Parathyroid adenoma (tissue), 2 donors: ENCODE data around the gene NCF4.

Experiments used
- H2AFZ ChIP-seq: fragments of 300-600 bp; sonication (generic); one replicate; pipeline ENCODE4 v1.7.0; 2017; ENCODE audit warnings: antibody characterized with exemption, mild to moderate bottlenecking
- H3K27ac ChIP-seq: fragments of 300-600 bp; sonication (generic); one replicate; pipeline ENCODE4 v1.7.0; 2017
- H3K27me3 ChIP-seq: fragments of 300-600 bp; sonication (generic); one replicate; pipeline ENCODE4 v1.7.0; 2017; ENCODE audit warnings: low read length; ENCODE audit not compliant: control insufficient read depth, insufficient read depth
- H3K36me3 ChIP-seq: fragments of 300-600 bp; sonication (generic); one replicate; pipeline ENCODE4 v1.7.0; 2017; ENCODE audit warnings: low read length; ENCODE audit not compliant: control insufficient read depth, insufficient read depth
- H3K4me1 ChIP-seq: fragments of 300-600 bp; sonication (generic); one replicate; pipeline ENCODE4 v1.7.0; 2017; ENCODE audit warnings: control low read depth
- H3K4me2 ChIP-seq: fragments of 300-600 bp; sonication (generic); one replicate; pipeline ENCODE4 v1.7.0; 2017; ENCODE audit warnings: low read length
- H3K4me3 ChIP-seq: fragments of 300-600 bp; sonication (generic); one replicate; pipeline ENCODE4 v1.7.0; 2017; ENCODE audit warnings: low read depth, low read length
- H3K79me2 ChIP-seq: fragments of 300-600 bp; sonication (generic); one replicate; pipeline ENCODE4 v1.7.0; 2017; ENCODE audit warnings: control low read depth
- H3K9ac ChIP-seq: fragments of 300-600 bp; sonication (generic); one replicate; pipeline ENCODE4 v1.7.0; 2017; ENCODE audit warnings: mild to moderate bottlenecking
- H3K9me3 ChIP-seq: fragments of 300-600 bp; sonication (generic); one replicate; pipeline ENCODE4 v1.7.0; 2017; ENCODE audit warnings: low read length; ENCODE audit not compliant: control insufficient read depth
- CTCF ChIP-seq: fragments of 300-600 bp; sonication (generic); IDR thresholded peaks from one replicate; pipeline ENCODE4 v1.7.0; 2017; ENCODE audit warnings: antibody characterized with exemption, mild to moderate bottlenecking
- donor health status: primary hyperparathyroidism.

Gene NCF4

DNA sequence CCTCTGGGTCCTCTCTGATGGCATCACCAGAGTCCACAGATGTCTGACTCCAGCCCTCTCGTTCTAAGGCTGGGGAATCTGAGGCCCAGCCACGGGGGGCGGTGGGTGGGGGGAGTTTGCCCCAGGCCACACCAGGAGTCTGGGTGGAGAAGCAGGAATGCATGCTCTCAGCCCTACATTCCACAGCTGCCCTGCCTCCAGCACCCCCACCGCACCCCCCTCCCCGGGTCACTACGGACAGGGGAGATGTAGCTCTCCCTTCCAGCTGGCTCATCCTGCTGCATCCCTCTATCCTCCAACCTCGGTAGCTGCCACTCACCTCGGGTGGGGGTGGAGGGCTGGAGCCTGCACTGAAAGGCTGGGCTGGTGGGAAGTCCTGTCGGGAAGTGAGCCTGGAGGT, 41.7 kb upstream of the NCF4 start:
- no peaks in the 10 kb centered on the region for H3K36me3 ChIP-seq
- no peak for TF ChIP-seq CTCF
- no peak overlapping the region for H2AFZ ChIP-seq
- H3K4me3 ChIP-seq = no peak overlapping the region
- H3K4me2 ChIP-seq = no peak overlapping the region
- H3K79me2 ChIP-seq = no peaks in the 10 kb centered on the region
- no peaks in the 10 kb centered on the region for H3K27me3 ChIP-seq
- no peaks in the 10 kb centered on the region for H3K9me3 ChIP-seq
- H3K4me1 ChIP-seq = peaks cover 8% of the 10 kb centered on the region
- no peak overlapping the region for H3K27ac ChIP-seq
- no peak overlapping the region for H3K9ac ChIP-seq

GRCh38 chr22:36822581-36822980, 38.2 kb upstream of the NCF4 start:
- Histone ChIP-seq H3K4me2 (no peak overlapping the region), H3K27ac (no peak overlapping the region), H3K9ac (no peak overlapping the region), H2AFZ (no peak overlapping the region), H3K27me3 (no peaks in the 10 kb centered on the region), H3K36me3 (no peaks in the 10 kb centered on the region), H3K4me1 (no peaks in the 10 kb centered on the region), H3K4me3 (no peak overlapping the region), H3K79me2 (no peaks in the 10 kb centered on the region), H3K9me3 (no peaks in the 10 kb centered on the region)
- TF ChIP-seq CTCF = no peak

GRCh38 chr22:36823186-36823839, 37.5 kb upstream of the NCF4 start:
- H3K27me3 ChIP-seq = no peaks in the 10 kb centered on the region
- no peak overlapping the region for H3K27ac ChIP-seq
- no peak for TF ChIP-seq CTCF
- no peaks in the 10 kb centered on the region for H3K9me3 ChIP-seq
- no peak overlapping the region for H3K4me2 ChIP-seq
- no peaks in the 10 kb centered on the region for H3K4me1 ChIP-seq
- H2AFZ ChIP-seq = no peak overlapping the region
- no peak overlapping the region for H3K4me3 ChIP-seq
- H3K36me3 ChIP-seq = no peaks in the 10 kb centered on the region
- no peak overlapping the region for H3K9ac ChIP-seq
- no peaks in the 10 kb centered on the region for H3K79me2 ChIP-seq

- H3K4me3 ChIP-seq = no peak overlapping the region
- H3K4me2 ChIP-seq = no peak overlapping the region
- H3K79me2 ChIP-seq = no peaks in the 10 kb centered on the region
- no peak overlapping the region for H2AFZ ChIP-seq
- no peak overlapping the region for H3K9ac ChIP-seq
- H3K27ac ChIP-seq = no peak overlapping the region
- H3K27me3 ChIP-seq = no peaks in the 10 kb centered on the region
- H3K9me3 ChIP-seq = no peaks in the 10 kb centered on the region
- TF ChIP-seq CTCF = no peak
- no peaks in the 10 kb centered on the region for H3K4me1 ChIP-seq
- no peaks in the 10 kb centered on the region for H3K36me3 ChIP-seq
These were observed 36.2 kb upstream of the NCF4 start for GRCh38 chr22:36824655-36825054.

- Histone ChIP-seq H3K36me3 (no peaks in the 10 kb centered on the region), H3K79me2 (no peaks in the 10 kb centered on the region), H3K9me3 (no peaks in the 10 kb centered on the region), H3K9ac (no peak overlapping the region), H3K4me2 (no peak overlapping the region), H3K27ac (no peak overlapping the region), H3K4me1 (no peaks in the 10 kb centered on the region), H2AFZ (no peak overlapping the region), H3K4me3 (no peak overlapping the region), H3K27me3 (no peaks in the 10 kb centered on the region)
- TF ChIP-seq CTCF = no peak
These were observed 34.5 kb upstream of the NCF4 start for GRCh38 chr22:36826262-36826661.
